Measurements from ENCODE around the gene FKBP11.

DNA sequence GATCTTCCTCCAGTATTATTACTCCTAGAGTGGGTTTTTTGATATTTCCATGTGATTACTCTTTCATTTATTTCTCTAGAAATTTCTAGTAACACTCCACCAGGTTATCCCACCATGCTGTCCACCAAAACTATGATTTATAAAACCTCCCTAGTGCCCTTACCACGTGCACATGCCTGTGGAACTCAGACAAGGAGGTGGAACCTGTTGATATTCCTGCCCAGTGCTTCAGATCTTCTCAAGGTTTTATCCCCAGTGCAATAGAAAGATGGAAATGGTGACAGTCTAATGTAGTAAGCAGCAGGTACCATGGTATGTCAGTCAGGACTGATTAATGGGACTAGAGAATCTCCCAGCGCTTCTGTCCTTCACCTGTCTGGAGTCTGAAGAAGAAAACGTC lies 35.5 kb upstream of the FKBP11 start:
- TF ChIP-seq, protein P1, sequence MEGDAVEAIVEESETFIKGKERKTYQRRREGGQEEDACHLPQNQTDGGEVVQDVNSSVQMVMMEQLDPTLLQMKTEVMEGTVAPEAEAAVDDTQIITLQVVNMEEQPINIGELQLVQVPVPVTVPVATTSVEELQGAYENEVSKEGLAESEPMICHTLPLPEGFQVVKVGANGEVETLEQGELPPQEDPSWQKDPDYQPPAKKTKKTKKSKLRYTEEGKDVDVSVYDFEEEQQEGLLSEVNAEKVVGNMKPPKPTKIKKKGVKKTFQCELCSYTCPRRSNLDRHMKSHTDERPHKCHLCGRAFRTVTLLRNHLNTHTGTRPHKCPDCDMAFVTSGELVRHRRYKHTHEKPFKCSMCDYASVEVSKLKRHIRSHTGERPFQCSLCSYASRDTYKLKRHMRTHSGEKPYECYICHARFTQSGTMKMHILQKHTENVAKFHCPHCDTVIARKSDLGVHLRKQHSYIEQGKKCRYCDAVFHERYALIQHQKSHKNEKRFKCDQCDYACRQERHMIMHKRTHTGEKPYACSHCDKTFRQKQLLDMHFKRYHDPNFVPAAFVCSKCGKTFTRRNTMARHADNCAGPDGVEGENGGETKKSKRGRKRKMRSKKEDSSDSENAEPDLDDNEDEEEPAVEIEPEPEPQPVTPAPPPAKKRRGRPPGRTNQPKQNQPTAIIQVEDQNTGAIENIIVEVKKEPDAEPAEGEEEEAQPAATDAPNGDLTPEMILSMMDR (IDR thresholded peaks at IDR 0.05) = no peak
- no peak for TF ChIP-seq POLR2AphosphoS5 (IDR thresholded peaks at IDR 0.05)

Data from transverse colon (tissue), 4 donors.